Activated CD8-positive, alpha-beta memory T cell treated with anti-CD3 and anti-CD28 coated beads, Interleukin-2, amount 50 U/mL, for 1 hour (primary cell): ENCODE data around the gene WIPF2.
"Not testable (repeated sequence)": the region's sequence is repeated elsewhere in the genome, so short reads cannot be mapped to it uniquely, and the experiment has no call there.

Source experiments
- DNase-seq: peaks from one replicate; pipeline ENCODE4 v3.0.0-alpha.2; 2020; ENCODE audit errors: extremely low read depth

Gene WIPF2

DNA sequence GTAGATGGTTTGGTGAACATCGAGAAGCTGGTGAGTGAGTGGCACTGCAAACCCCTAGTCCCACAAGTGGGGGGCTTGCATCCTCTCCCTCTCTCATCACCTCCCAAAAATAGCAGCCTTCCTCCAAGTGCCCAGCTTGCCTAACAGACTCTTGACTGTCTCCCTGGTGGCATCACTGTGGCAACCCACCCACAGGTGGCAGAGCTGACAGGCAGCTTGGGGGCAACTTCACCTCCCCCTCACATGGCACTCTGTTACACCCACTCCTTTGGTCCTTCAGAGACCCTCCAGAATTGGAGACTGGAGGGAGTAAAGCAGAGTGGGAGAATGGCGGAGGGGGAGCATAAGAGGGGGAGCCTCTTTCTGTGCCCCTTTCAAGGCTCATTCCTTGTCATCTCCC, 26.1 kb upstream of the WIPF2 start:
- DNase-seq: no peak

DNA sequence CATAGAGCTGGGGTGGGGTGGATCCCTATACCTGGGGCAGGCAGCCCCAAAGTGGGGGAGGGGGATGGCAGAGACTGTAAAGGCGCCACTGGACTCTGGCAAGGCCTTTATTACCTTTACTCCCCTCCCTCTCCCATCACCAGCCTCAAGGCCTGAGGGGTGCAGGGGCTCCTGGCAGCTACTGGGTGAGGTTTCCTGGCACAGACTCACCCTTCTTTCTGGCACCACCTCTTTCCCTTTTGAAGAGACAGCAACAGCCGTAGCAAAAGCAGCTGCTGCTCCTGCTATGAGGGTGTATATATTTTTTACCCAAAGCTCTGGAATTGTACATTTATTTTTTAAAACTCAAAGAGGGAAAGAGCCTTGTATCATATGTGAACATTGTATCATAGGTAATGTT, 24.3 kb upstream of the WIPF2 start:
- DNase-seq: no peak

DNA sequence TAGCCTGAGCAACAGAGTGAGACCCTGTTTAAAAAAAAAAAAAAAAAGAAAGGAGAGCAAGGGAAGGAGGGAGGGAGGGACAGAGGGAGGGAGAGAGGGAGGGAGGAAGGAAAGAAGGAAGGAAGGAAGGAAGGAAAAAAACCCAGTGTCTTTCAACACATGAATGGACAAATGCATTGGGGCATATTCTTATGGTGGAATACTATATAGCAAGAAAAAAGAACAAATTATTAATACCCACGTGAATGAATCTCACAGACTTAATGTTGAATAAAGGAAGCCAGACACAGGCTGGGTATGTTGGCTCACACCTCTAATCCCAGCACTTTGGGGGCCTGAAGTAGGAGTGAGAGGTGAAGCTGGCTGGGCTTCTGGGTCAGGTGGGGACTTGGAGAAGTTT, 21.6 kb upstream of the WIPF2 start:
- DNase-seq: no peak

DNA sequence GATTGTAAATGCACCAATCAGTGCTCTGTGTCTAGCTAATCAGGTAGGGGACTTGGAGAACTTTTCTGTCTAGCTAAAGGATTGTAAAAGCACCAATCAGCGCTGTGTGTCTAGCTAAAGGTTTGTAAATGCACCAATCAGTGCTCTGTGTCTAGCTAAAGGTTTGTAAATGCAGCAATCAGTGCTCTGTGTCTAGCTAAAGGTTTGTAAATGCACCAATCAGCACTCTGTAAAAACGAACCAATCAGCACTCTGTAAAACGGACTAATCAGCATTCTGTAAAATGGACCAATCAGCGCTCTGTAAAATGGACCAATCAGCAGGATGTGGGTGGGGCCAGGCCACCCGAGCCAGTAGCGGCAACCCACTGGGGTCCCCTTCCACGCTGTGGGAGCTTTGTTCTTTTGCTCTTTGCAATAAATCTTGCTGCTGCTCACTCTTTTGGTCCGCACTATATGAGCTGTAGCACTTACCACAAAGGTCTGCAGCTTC, 21.1 kb upstream of the WIPF2 start:
- not testable (repeated sequence) for DNase-seq

DNA sequence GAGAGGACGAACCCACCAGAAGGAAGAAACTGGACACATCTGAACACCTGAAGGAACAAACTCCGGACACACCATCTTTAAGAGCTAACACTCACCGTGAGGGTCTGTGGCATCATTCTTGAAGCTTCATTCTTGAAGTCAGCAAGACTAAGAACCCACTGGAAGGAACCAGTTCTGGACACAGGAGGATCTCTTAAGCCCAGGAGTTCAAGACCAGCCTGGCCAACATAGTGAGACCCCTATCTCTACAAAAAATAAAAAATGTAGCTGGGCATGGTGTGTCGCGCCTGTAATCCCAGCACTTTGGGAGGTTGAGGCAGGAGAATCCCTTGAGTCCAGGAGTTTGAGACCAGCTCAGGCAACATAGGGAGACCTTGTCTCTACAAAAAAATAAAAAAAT, 20.5 kb upstream of the WIPF2 start:
- DNase-seq: no peak

DNA sequence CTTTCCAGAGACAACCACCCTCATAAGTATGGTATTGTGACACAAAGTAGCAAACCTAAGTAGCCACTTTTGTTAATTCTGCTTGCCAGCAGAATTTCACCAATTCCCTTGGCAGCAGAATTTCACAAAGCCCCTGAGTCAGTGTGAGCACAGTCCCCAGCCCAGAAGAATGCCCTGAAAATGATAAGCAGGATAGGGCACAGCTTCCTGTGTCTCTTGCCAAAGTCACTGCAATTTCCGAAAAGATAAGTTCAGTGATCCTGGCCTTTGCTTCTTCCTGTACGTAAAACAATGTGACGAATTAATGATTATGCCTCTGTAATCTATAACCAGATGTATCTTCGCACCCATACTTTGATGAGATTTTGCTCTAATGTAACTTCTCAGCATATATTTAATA, 16.0 kb upstream of the WIPF2 start:
- DNase-seq: no peak

DNA sequence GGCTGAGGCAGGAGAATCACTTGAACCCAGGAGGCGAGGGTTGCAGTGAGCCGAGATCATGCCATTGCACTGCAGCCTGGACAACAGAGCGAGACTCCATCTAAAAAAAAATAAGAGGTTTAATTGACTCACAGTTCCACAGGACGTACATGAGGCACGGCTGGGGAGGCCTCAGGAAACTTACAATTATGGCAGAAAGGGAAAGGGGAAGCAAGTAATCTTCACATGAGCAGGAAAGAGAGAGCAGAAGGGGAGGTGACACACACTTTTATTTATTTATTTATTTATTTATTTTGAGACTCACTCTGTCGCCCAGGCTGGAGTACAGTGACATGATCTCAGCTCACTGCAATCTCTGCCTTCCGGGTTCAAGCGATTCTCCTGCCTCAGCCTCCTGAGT, 12.9 kb upstream of the WIPF2 start:
- DNase-seq: not testable (repeated sequence)

DNA sequence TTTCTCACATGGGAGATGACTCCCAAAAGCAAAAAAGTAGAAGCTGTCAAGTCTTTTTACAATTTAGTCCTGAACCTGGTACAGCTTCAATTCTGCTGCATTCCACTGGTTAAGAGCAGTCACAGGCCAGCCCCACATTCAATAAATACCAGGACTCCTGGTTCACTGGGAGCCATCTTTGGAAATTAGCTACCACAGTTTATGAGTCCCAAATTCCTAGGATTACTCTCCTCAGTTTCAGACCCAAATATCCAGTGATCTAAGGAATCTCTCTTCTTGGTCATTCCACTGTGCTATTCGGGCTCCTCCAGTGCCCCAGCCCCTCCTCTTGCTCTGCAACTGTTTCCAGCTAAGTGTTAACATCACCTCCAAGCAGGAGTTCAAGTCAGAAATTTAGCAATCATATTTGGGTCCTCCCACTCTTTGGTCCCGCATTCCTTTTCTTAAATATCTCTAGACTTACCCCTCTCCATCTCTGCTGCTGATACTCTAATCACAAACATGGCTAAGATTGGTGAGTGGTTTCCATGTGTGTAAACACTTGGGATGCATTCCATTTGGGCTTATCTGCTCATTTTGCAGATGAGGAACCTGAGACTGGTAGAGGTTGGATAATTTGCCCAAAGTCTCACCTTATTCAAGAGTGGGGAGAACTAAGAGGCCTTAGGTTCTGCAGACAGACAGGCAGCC, 9.6 kb upstream of the WIPF2 start:
- DNase-seq: no peak

DNA sequence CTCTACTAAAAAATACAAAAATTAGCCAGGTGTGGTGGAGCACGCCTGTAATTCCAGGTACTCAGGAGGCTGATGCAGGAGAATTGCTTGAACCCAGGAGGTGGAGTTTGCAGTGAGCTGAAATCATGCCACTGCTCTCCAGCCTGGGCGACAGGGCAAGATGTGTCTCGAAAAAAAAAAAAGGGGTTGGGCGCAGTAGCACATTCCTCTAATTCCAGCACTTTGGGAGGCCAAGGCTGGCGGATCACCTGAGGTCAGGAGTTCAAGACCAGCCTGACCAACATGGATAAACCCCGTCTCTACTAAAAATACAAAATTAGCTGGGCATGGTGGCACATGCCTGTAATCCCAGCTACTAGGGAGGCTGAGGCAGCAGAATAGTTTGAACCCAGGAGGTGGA, 5.2 kb upstream of the WIPF2 start:
- not testable (repeated sequence) for DNase-seq

DNA sequence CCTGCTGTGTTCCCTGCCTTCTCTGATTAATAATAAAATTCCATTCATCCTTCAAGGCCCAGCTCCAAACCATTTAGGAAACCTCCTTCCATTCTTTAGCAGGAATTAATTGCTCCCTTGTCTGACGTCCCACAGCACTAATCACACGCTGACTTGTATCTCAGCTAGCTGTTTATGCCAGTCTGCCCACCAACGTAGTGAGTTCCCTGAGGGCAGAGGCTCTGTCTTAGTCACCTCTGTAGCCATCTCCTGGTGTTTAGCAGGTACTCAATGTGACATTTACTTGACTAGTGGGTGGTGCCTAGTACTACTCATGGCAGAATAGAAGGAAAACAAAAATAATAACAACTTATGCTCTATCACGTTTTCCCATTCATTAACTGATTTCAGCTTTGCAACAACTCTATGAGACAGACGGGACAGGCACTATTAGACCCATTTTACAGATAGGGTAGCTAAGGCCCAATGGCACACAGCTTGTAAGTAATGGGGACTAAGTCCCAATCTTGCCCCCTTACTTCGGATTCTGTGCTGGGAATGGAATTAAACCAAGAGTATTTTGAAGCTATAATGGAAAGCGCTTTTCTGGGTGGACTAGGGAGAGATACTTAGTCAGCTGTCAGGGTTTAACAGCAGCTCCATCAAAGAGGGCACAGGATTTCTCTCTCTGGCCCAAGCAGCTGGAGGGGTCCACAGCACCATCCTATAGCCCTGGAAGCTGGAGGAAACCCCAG, 931 bp upstream of the WIPF2 start:
- DNase-seq: no peak

DNA sequence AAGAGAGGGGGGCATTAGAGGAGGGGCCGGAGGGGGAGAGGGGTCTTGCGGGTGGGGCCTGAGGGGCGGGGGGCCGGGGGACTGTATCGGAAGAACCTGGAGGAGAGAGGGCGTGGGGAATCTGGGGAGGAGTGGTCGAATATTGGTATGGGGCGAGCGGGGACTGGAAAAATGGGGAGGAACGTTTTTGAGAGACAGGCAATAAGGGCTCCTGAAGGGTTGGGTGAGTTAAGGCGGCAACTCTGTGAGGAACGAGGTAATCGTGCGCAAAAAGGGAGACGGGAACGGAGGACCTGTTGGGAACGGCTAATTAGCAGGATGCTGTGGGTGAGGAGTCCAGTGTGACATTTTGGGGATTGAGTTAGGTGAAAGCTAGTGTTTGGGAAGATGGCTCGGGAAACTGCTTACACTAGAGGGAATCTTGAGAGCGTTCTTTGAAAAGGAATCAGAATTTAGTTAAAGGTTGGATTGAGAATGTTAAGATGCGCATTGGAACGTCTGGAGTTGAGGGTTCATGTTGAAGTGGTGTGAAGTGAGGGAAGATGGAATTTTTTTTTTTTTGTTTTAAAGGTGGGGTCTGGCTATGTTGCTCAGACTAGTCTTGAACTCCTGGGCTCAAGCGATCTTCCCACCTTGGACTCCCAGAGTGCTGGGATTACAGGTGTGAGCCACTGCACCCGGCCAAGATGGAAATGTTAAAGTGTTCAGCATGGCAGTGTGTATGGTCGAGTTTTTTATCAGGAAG, 662 bp downstream of the WIPF2 start:
- DNase-seq: no peak

DNA sequence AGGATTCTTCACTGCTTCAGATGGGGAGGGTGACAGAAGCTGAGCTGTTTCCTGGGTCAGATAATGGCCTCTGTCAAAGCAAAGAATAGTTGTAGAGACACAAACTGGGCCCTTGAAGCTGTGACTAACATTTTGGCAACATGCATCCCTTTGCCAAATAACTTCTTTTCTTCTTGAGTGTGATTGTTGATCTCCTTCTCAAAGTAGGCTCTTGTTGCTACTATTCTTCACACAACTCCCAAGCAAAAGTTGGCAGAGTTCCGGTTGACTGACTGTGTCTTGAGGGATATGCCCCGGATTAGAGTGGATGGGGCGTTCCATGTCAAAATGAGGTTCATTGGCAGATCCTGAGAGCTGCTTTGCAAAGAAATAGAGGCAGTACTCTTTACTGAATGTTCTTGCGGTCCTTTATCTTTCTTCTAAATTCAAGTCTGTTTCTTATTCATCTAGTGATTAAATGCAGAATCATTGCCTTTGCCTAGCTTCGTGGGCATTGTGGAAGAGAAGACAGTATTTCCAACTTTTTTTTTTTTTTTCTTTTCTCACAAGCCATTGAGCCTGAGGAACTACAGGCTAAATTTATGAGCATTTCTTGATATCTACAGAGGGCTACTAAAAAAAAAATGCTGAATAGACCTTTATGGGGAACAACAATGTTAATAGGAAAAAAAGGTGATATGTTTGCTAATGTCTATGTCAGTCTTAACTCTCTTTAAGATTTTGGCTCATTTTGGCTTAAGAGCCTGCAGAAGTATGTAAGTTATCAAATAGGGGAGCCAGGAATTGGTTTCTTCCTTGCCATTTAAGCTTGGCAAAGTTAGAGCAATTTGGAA, 5.8 kb downstream of the WIPF2 start:
- no peak for DNase-seq

DNA sequence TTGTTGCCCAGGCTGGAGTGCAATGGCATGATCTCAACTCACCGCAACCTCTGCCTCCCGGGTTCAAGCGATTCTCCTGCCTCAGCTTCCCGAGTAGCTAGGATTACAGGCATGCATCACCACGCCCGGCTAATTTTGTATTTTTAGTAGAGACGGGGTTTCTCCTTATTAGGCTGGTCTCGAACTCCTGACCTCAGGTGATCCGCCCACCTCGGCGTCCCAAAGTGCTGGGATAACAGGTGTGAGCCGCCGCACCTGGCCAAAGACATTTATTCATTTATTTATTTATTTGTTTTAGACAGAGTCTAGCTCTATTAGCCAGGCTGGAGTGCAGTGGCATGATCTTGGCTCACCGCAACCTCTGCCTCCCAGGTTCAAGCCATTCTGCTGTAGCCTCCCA, 10.0 kb downstream of the WIPF2 start:
- not testable (repeated sequence) for DNase-seq

DNA sequence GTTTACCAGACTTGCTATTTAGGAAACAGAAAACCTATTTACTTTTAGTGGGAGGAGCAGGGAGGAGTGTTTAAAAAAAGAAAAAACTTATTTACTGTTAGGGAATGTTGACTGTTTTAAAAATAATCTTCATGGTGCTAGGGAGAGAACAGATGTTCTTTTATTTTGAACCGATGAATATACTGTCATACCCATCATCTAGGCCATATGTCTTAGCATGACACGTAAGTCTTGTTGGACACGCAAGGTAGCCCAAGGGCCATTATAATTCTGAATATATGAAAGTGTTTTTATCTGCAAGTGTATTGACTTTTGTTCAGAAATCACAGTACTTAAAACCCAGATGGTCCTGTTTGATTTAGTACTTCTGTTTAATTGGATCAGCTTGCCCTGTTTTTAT, 11.6 kb downstream of the WIPF2 start:
- no peak for DNase-seq

DNA sequence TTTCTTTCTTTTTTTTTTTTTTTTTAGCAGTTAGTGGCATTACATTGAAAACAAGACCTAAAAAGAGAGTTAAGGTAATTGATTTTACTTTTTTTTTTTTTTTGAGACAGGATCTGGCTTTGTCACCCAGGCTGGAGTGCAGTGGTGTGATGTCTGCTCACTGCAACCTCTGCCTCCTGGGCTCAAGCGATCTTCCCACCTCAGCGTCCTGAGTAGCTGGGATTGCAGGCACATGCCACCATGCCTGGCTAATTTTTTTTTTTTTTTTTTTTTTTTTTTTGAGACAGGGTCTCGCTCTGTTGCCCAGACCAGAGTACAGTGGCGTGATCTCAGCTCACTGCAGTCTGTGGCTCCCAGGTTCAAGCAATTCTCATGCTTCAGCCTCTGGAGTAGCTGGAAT, 12.8 kb downstream of the WIPF2 start:
- not testable (repeated sequence) for DNase-seq

DNA sequence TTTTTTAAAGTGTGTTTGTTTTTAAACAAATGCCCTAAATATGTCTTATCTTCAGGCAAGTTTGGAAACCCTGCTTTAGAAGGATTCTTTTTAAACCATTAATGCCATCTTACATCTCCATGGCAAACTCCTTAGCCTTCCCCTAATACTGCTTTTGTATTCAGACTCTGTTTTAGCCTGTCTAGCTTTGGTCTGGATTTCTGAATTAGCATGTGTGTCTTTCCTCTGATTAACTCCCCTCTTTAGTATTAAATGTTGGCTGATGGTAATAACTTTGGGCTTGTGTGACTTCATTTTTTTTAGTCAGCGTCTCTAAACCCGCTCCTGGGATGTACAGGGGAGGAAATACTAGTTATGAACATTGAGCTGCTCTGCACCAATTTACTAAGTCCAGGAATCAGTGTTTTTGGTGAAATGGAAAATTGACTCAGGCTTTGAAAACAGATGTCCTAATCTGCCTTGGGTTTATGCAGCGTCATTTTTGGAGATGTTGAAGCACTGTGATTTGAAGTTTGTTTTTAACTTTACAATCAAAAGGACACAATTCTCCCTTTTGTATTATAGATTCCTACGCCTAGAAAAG, 22.2 kb downstream of the WIPF2 start:
- no peak for DNase-seq

DNA sequence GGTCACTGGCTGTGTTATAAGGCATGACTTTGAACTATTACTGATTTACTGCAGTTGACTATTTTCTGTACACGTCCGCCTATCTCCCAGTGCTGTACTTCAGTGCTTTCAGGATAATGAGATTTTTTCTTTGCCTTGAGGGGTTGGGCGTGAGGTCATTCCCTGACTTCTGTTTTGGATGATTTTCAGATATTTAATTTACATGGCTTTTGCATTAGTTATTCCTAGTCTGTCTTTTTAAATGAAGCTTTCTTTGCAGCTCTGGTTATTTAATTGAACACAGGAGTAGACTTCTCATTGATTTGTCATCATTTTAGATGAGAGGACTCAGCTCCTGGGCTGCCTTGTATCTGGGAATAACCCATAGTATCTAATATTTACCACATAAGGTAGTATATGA, 23.7 kb downstream of the WIPF2 start:
- DNase-seq: no peak

DNA sequence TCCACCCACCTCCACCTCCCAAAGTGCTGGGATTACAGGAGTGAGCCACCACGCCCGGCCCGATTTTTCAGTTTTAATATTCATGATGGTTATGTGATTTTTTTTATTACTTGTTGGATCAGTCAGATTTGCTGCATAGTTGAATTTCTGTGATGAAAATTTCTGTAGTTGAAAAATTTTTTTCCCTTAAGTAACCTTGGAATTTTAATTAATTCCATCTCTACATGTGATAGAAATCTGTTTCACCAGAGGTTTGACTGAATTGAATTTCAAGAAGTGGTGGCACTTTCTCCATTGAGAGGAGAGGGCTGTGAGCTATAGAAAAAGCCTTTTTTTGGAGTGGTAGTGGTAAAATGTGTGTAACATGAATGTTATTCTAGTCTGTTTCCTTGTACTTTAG, 24.7 kb downstream of the WIPF2 start:
- DNase-seq: no peak

DNA sequence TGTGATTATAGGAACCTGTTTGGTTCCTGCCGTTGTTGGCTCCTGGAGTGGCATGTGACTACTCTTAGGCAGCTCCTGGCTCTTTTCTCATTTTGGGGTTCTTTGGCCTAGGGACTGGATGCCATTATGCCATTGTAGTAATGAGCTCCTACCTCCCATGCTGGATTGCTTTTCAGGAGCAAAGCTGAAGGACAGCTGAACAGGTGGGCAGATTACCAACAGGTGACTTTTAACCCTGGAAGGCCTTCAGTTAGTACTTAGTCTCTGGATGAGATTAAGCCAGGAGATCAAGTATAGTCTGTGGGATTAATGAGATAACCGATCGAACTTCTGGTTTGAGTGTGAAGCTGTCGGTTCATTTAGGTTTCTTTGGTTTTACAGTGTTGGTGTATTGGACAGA, 25.2 kb downstream of the WIPF2 start:
- no peak for DNase-seq

DNA sequence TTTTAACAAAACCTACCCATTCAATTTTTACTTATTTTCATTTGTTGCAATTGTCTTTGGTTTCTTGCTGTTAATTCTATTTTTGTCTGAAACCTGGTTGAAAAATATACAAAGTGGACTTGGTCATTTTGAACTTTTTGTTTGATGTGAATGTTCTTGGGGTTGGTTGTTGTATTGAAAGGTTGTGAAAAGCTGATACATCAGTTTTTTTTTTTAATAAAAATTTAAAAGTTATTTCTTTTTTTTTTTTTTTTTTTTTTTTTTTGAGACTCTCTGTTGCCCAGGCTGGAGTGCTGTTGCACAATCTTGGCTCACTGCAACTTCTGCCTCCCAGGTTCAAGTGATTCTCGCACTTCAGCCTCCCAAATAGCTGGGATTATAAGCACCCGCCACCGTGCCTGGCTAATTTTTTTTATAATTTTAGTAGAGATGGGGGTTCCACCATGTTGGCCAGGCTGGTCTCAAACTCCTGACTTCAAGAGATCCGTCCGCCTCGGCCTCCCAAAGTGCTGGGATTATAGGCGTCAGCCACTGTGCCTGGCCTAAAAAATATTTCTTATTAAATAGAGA, 28.9 kb downstream of the WIPF2 start:
- DNase-seq: no peak

DNA sequence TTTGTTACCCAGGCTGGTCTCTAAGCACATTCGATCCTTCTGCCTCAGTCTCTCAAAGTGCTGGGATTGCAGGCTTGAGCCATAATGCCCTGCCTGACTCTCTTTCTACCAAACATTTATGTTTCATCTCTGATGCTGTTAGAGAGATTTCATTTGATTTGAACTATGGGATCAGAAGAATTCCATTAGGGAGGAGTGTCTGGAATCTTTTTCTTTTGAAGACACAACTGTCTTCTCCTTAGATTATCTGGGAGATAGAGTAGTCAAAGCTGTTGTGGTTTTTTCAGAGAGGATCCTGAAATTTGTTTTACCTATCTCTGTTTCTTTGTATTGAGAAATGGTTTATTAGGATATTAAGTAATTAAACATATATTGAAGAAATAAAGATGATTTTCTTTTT, 29.4 kb downstream of the WIPF2 start:
- DNase-seq: no peak
